Right lobe of liver (tissue), 4 donors: Measurements from ENCODE around the gene ARGLU1.

ENCODE experiments used
- POLR2A ChIP-seq: fragments of 450-650 bp; IDR thresholded peaks from one replicate; pipeline ENCODE4 v1.6.1; 2017; ENCODE audit warnings: antibody characterized with exemption, mild to moderate bottlenecking
- TF ChIP-seq, protein P1 (sequence below), 4 donors: fragments of 200-600 bp in 3 of 4; fragments of 450-650 bp in 1 of 4; IDR thresholded peaks; one replicate each; pipeline versions ENCODE4 v1.5.1 to v1.8.0; 2016 to 2022; ENCODE audit warnings: antibody characterized with exemption in 4 of 4, mild to moderate bottlenecking in 2 of 4
- donor health status: DM: no; HTN: no; CAD: no.
- donor health status: DM: no; HTN: no; CAD: no.
- donor health status: DM: no; HTN: yes; CAD: no.

DNA sequence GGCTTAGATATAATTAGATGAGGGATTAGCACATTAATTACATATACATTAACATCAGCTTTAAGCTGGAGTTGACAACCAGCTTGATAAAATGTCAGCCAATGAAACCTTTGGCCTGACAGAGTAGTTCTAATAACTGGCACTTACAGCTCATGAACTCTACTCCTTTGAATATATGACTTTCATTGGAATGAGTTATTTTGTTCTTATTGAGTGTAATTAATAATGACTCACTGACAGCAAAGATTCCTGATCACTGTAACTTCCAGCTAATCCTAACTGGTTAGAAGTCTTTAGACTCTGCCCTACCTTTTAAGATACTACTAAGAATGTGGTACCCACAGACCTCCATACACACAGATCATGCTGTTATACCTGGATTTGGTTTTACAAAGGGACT lies 73.4 kb downstream of the ARGLU1 start:
- TF ChIP-seq, protein P1, sequence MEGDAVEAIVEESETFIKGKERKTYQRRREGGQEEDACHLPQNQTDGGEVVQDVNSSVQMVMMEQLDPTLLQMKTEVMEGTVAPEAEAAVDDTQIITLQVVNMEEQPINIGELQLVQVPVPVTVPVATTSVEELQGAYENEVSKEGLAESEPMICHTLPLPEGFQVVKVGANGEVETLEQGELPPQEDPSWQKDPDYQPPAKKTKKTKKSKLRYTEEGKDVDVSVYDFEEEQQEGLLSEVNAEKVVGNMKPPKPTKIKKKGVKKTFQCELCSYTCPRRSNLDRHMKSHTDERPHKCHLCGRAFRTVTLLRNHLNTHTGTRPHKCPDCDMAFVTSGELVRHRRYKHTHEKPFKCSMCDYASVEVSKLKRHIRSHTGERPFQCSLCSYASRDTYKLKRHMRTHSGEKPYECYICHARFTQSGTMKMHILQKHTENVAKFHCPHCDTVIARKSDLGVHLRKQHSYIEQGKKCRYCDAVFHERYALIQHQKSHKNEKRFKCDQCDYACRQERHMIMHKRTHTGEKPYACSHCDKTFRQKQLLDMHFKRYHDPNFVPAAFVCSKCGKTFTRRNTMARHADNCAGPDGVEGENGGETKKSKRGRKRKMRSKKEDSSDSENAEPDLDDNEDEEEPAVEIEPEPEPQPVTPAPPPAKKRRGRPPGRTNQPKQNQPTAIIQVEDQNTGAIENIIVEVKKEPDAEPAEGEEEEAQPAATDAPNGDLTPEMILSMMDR (IDR thresholded peaks at IDR 0.05), result no peak
- no peak for TF ChIP-seq POLR2A
